Measurements from ENCODE around the gene OPHN1. TPM values are rescaled to one million over a fixed set of nuclear protein-coding genes. Genes with fewer than 3 reads are reported as not detected.

Gene OPHN1
- total RNA-seq, 3 donors from 2014 or later: 7.5 to 9.5 (median 7.6) TPM

GRCh38 chrX:68115371-68115770 is 317.9 kb downstream of the OPHN1 start:
- Histone ChIP-seq H3K4me1 (ENCODE audit: low read depth) (no peaks in the 10 kb centered on the region), H3K9me3 (no peaks in the 10 kb centered on the region), H3K4me3 (no peak overlapping the region), H3K36me3 (ENCODE audit: low read depth) (no peaks in the 10 kb centered on the region)
- TF ChIP-seq CTCF (IDR thresholded peaks at IDR 0.05): no peak
- DNase-seq (no peak), ATAC-seq (no peak)
- intact Hi-C loops (cut with DNase I, micrococcal nuclease): no loop called here

DNA sequence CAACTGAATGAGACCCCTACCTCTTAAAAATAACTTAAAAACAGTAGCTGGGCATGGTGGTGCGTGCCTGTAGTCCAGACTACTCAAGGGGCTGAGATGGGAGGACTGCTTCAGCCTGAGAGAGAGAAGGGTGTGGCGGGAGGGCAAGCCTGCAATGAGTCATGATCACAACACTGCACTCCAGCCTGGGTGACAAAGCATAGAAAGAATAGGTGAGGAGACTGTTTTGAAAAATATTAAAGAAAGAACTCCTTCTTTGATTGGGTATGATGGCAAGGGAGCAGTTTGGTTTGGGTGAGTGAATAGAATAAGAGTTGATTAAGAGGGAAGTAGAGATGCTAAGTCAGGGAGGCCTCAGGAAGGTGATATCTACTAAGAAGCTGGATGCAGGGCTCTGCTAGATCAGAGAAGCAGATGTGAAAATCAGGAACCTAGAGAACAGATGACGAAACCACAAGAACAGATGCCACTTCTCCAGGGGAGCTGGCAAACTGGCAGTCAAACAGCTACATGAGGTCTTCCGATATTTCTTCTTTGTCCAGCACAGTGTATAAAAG is 318.6 kb downstream of the OPHN1 start:
- no peak for TF ChIP-seq CTCF (IDR thresholded peaks at IDR 0.05)
- Histone ChIP-seq H3K4me1 (ENCODE audit: low read depth) (no peaks in the 10 kb centered on the region), H3K36me3 (ENCODE audit: low read depth) (no peaks in the 10 kb centered on the region), H3K4me3 (no peak overlapping the region), H3K9me3 (no peaks in the 10 kb centered on the region)
- intact Hi-C loops (cut with DNase I, micrococcal nuclease): no loop called here
- ATAC-seq (peak; percentile 92), DNase-seq (peak in 2 of 3 donors; percentile 7 to 22)

DNA sequence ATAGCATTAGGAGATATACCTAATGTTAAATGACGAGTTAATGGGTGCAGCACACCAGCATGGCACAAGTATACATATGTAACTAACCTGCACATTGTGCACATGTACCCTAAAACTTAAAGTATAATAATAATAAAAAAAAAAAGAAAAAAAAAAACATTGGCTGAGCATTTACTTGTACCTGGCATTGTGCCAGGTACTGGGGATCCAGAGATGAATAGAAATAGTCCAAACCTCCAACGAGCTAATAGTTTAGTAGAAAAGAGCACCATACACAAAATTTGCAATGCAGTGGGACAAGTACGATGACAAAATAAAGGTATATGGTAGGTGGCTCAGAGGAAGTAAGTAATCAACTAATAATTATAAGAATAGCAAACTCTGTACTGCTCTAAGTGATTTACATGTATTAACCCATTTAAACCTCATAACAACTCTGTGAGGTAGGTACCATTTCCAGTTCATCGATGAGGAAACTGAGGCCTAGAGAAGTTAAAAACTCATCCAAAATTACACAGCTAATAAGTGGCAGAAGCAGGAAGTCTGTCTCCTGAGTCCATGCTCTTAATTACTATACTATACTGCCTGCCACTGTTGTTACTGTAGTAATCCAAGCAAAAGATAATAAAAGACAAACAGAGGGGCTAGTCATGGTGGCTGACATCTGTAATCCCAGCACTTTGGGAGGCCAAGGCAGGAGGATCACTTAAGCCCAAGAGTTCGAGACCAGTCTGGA is 319.3 kb downstream of the OPHN1 start:
- no peaks in the 10 kb centered on the region for H3K36me3 ChIP-seq (ENCODE audit: low read depth)
- DNase-seq (no peak), ATAC-seq (peak; percentile 56)
- intact Hi-C loops (cut with DNase I, micrococcal nuclease): no loop called here
- no peak overlapping the region for H3K4me3 ChIP-seq
- no peak for TF ChIP-seq CTCF (IDR thresholded peaks at IDR 0.05)
- H3K9me3 ChIP-seq: no peaks in the 10 kb centered on the region
- no peaks in the 10 kb centered on the region for H3K4me1 ChIP-seq (ENCODE audit: low read depth)

DNA sequence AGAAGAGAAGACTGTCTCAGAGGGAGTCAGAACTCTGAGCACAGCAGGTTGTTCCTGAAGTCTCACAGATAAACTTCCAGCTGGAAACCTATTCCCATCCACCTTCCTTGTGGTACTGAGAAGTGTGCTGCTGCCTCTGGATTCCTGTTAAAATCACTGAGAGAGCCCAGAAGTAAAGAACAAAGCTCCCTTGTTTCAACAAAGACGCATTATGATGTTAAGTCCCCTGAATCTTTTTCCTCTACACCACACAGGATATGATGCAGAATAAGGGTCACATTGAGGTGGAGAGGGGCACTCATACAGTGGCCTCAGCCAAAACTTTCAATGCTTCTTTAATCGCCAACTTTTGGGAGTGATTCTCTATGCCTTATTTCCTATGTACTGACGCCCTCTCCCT is 321.0 kb downstream of the OPHN1 start:
- intact Hi-C loops (cut with DNase I, micrococcal nuclease): no loop called here
- TF ChIP-seq CTCF (IDR thresholded peaks at IDR 0.05): no peak
- no peak for ATAC-seq
- no peaks in the 10 kb centered on the region for H3K9me3 ChIP-seq
- no peaks in the 10 kb centered on the region for H3K36me3 ChIP-seq (ENCODE audit: low read depth)
- no peaks in the 10 kb centered on the region for H3K4me1 ChIP-seq (ENCODE audit: low read depth)
- no peak for DNase-seq
- no peak overlapping the region for H3K4me3 ChIP-seq

DNA sequence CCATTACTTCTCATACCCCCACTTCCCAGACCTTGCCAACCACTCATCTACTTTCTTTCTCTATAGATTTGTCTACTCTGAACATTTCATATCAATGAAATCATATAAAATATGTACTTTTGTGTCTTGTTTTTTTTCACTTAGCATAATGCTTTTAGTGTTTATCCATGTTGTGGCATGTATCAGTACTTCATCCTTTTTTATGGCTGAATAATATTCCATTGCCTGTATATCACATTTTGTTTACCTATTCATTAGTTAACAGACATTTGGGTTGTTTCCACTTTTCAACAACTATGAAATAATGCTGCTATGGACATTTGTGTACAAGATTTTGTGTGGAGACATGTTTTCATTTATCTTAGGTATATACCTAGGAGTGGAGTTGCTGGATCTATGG is 324.1 kb downstream of the OPHN1 start:
- Histone ChIP-seq H3K36me3 (ENCODE audit: low read depth) (no peaks in the 10 kb centered on the region), H3K4me1 (ENCODE audit: low read depth) (no peaks in the 10 kb centered on the region), H3K4me3 (no peak overlapping the region), H3K9me3 (no peaks in the 10 kb centered on the region)
- TF ChIP-seq CTCF (IDR thresholded peaks at IDR 0.05): no peak
- no peak for DNase-seq
- intact Hi-C loops (cut with DNase I, micrococcal nuclease): no loop called here
- no peak for ATAC-seq

All from mucosa of descending colon (tissue), 3 donors.